A549 treated with CORT108297 at 1 μM for 4 hours (cell line): ENCODE measurements around the gene CENPI. TPM values are rescaled to one million over a fixed set of nuclear protein-coding genes. Genes with fewer than 3 reads are reported as not detected.

Experiments
- total RNA-seq: library from RNA; stranded (reverse); fragments of 200-300 nt; extraction: Qiagen RNA extraction; gene quantifications from 5 replicates; pipeline ENCODE4 v1.2.3, GENCODE V29; 2022

CENPI gene
- 8.5 to 15.1 TPM (median 12.9 TPM) in 5 replicates for total RNA-seq

GRCh38 chrX:101097546-101098453, at the start of gene CENPI:
CENPI (plus strand) TSS chrX:101098204; CDS start chrX:101101071, 2,867 bp downstream.

GRCh38 chrX:101051549-101052302, 46.3 kb upstream of the CENPI start, which contains the start of gene TRMT2B:
TRMT2B (minus strand) TSS chrX:101052111; CDS start chrX:101042289, 9,822 bp downstream.

GRCh38 chrX:101078716-101079598, 19.0 kb upstream of the CENPI start, which contains the start of gene TMEM35A:
TMEM35A (plus strand) TSS chrX:101078879; CDS start chrX:101079003, 124 bp downstream.

Other genes starting within 250 kb of the CENPI start
- gene NOX1, start 223.8 kb upstream of the CENPI start, total RNA-seq: 0.09 to 0.15 TPM in 2 of 5 replicates, not detected in the others
- gene XKRX, start 169.3 kb upstream of the CENPI start, total RNA-seq: 0.24 to 0.39 TPM (median 0.29 TPM) in 5 replicates
- gene ARL13A, start 128.5 kb upstream of the CENPI start, total RNA-seq: 0.07 to 0.38 TPM (median 0.19 TPM) in 4 of 5 replicates, not detected in the other
- 12.6 to 15.6 TPM (median 13.4 TPM) in 5 replicates for gene TRMT2B, start 46.1 kb upstream of the CENPI start, total RNA-seq
- not detected in 5 replicates for gene TMEM35A, start 19.3 kb upstream of the CENPI start, total RNA-seq
- gene DRP2, start 121.6 kb downstream of the CENPI start, total RNA-seq: 0.09 to 0.28 TPM (median 0.23 TPM) in 5 replicates
- gene TAF7L, start 193.1 kb downstream of the CENPI start, total RNA-seq: 0.07 to 0.16 TPM (median 0.10 TPM) in 5 replicates